Adrenal gland (tissue), 12 donors: ENCODE results near the gene MBD3L2. TPM values are rescaled to one million over a fixed set of nuclear protein-coding genes. Genes with fewer than 3 reads are reported as not detected.

ENCODE experiments used
- DNase-seq, 7 donors: peaks; one replicate each; pipeline ENCODE4 v3.0.0-alpha.2; 2019 to 2020
- H3K27ac ChIP-seq, 5 donors: fragments of 200-600 bp; sonication (generic) in 4 of 5; 1 replicate in 3 of 5; 2 replicates in 2 of 5; pipeline versions ENCODE4 v1.5.1 to v1.8.0; 2016 to 2020; ENCODE audit warnings: mild to moderate bottlenecking in 1 of 5
- H3K27me3 ChIP-seq: fragments of 200-600 bp; 2 replicates; pipeline ENCODE4 v1.8.0; 2021
- H3K36me3 ChIP-seq, 2 donors: fragments of 200-600 bp; replicated peaks in 1 of 2; 1 replicate in 1 of 2; 2 replicates in 1 of 2; pipeline versions ENCODE4 v1.5.1 to v1.8.0; 2018 to 2022
- H3K4me1 ChIP-seq, 2 donors: fragments of 200-600 bp; replicated peaks in 1 of 2; 1 replicate in 1 of 2; 2 replicates in 1 of 2; pipeline versions ENCODE4 v1.5.1 to v1.8.0; 2018 to 2021
- H3K4me3 ChIP-seq, 4 donors: fragments of 200-600 bp; sonication (generic) in 3 of 4; one replicate each; pipeline ENCODE4 v1.5.1; 2016 to 2018
- H3K9me3 ChIP-seq, 3 donors: fragments of 200-600 bp; sonication (generic) in 1 of 3; replicated peaks in 1 of 3; 1 replicate in 2 of 3; 2 replicates in 1 of 3; pipeline versions ENCODE4 v1.5.1 to v1.8.0; 2016 to 2021
- POLR2A ChIP-seq, 2 donors: fragments of 450-650 bp; IDR thresholded peaks; one replicate each; pipeline ENCODE4 v1.6.1; 2017; ENCODE audit warnings: antibody characterized with exemption in 2 of 2, mild to moderate bottlenecking in 2 of 2, moderate library complexity in 1 of 2
- WGBS, 4 donors: extraction: QIAGEN DNeasy Blood & Tissue Kit in 2 of 4; methylation state at CpG; one replicate each; pipeline versions ENCODE4 v1.1.5 to v1.1.7; 2013 to 2017; 5-methylcytosine and 5-hydroxymethylcytosine counted together
- intact Hi-C, 2 donors: fragments of 100-400 bp; cut with DNase I; formaldehyde crosslinking; loops; one replicate each; pipeline versions ENCODE4 v1.14.1 to v1.15.0; 2022 to 2023
- polyA plus RNA-seq, 3 donors: library from polyadenylated mRNA; stranded (reverse); fragments of 200-250 nt in 2 of 3; fragments of 350-450 nt in 1 of 3; fragmentation: Illumina TruSeq in 1 of 3; extraction: RNeasy Lipid Tissue Mini Kit (QIAGEN cat#74804) in 1 of 3; gene quantifications; one replicate each; pipeline ENCODE4 v1.2.3, GENCODE V29; 2013 to 2014
- total RNA-seq, 9 donors: library from RNA; depleted of rRNA in 4 of 9; stranded (reverse); fragments of >200 nt in 4 of 9; fragments of 120-200 nt in 1 of 9; fragmentation: NEBNext Ultra II Directional in 1 of 9; extraction: Animal tissue kit (Norgen Biotek cat#: 25700) in 1 of 9; gene quantifications; one replicate each; pipeline versions ENCODE4 v1.1.0 to v1.2.4, GENCODE V29; 2013 to 2023
- TF ChIP-seq, protein P1 (sequence below), 6 experiments: fragments of 450-650 bp in 4 of 6; fragments of 200-600 bp in 2 of 6; sonication (generic) in 1 of 6; IDR thresholded peaks; 1 replicate in 5 of 6; 2 replicates in 1 of 6; pipeline versions ENCODE4 v1.5.1 to v1.8.0; 2016 to 2021; ENCODE audit warnings: antibody characterized with exemption in 6 of 6, mild to moderate bottlenecking in 2 of 6, moderate library complexity in 1 of 6
- donor health status: healthy with polysubstance abuse.
- donor health status: Bipolar disorder and iron deficiency.
- donor health status: DM: yes; HTN: yes; CAD: no.
- donor health status: DM: no; HTN: no; CAD: no.
- donor health status: DM: no; HTN: no; CAD: no.
- donor health status: DM: yes; HTN: yes; CAD: no.

MBD3L2 gene
- total and polyA plus RNA-seq, 12 donors: not detected

GRCh38 chr19:7004313-7004931 is 44.7 kb upstream of the MBD3L2 start:
- 53 to 84% (median 66%) methylated on average over 18 of the region's 18 CpGs for WGBS, 4 donors
- Histone ChIP-seq H3K27ac (no peak overlapping the region), H3K4me1 (no peaks in the 10 kb centered on the region), H3K4me3 (no peak overlapping the region), H3K36me3 (no peaks in the 10 kb centered on the region), H3K27me3 (no peaks in the 10 kb centered on the region), H3K9me3 (no peaks in the 10 kb centered on the region)
- peak in 1 of 7 donors; percentile 10 for DNase-seq
- intact Hi-C loops: no loop called here
- TF ChIP-seq, protein P1, sequence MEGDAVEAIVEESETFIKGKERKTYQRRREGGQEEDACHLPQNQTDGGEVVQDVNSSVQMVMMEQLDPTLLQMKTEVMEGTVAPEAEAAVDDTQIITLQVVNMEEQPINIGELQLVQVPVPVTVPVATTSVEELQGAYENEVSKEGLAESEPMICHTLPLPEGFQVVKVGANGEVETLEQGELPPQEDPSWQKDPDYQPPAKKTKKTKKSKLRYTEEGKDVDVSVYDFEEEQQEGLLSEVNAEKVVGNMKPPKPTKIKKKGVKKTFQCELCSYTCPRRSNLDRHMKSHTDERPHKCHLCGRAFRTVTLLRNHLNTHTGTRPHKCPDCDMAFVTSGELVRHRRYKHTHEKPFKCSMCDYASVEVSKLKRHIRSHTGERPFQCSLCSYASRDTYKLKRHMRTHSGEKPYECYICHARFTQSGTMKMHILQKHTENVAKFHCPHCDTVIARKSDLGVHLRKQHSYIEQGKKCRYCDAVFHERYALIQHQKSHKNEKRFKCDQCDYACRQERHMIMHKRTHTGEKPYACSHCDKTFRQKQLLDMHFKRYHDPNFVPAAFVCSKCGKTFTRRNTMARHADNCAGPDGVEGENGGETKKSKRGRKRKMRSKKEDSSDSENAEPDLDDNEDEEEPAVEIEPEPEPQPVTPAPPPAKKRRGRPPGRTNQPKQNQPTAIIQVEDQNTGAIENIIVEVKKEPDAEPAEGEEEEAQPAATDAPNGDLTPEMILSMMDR (IDR thresholded peaks at IDR 0.05): peak in 1 of 6 experiments; percentile 84
- TF ChIP-seq POLR2A (IDR thresholded peaks at IDR 0.05): no peak

DNA sequence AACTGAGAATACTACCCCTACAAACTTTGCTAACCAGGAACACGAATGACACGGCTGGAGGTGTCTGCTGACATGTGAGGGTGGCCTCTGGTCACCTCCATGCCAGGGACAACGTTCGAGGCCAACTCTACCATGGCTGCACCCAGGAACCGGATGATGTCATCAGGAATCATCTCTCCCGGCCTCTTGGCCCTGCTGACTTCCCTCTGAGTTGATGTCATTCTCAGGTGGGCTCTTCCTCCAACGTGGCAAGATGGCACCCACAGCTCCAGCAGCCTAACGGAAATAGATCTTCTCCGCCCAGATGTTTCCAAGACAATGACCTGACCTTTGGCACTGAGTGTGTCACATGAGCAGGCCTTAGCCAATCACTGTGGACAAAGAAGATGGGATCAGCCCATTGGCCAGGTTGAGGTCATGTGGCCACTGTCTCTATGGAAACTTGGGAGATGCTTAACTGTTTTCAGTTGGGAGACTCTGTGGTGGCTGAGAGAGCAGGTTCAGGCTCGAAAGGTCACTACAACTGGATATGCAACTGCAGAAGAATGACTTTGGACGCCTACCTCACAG is 42.9 kb upstream of the MBD3L2 start:
- no peak overlapping the region for H3K27ac ChIP-seq
- H3K36me3 ChIP-seq: no peaks in the 10 kb centered on the region
- 76 to 84% (median 78%) methylated on average over 4 to 11 of the region's 11 CpGs for WGBS, 4 donors
- no peak overlapping the region for H3K4me3 ChIP-seq
- TF ChIP-seq POLR2A (IDR thresholded peaks at IDR 0.05): no peak
- TF ChIP-seq, protein P1 (IDR thresholded peaks at IDR 0.05): no peak
- no peaks in the 10 kb centered on the region for H3K27me3 ChIP-seq
- H3K4me1 ChIP-seq: no peaks in the 10 kb centered on the region
- H3K9me3 ChIP-seq: no peaks in the 10 kb centered on the region
- intact Hi-C loops: no loop called here
- no peak for DNase-seq

DNA sequence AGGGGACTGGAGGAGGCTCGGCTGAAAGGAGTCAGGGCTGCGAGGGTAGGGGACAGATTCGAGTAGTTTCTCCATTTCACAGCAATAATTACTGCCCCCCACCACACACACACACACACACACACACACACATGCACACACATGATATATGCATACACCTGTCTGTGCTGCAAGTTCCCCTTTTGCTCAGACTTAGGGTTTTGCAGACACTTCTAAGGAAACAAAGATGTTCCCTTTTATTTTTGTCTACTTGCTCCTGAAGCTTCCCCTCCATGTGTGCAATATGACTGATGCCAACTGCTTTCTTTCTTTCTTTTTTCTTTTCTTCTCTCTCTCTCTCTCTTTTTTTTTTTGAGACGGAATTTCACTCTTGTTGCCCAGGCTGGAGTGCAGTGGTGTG is 41.3 kb upstream of the MBD3L2 start:
- 50 to 56% (median 55%) methylated on average over 4 of the region's 4 CpGs for WGBS, 4 donors
- no peak for DNase-seq
- no peaks in the 10 kb centered on the region for H3K4me1 ChIP-seq
- intact Hi-C loops: no loop called here
- no peak overlapping the region for H3K27ac ChIP-seq
- H3K27me3 ChIP-seq: no peaks in the 10 kb centered on the region
- no peak overlapping the region for H3K4me3 ChIP-seq
- H3K36me3 ChIP-seq: no peaks in the 10 kb centered on the region
- TF ChIP-seq POLR2A (IDR thresholded peaks at IDR 0.05): no peak
- TF ChIP-seq, protein P1 (IDR thresholded peaks at IDR 0.05): no peak
- H3K9me3 ChIP-seq: no peaks in the 10 kb centered on the region

GRCh38 chr19:7010722-7011593 is 38.2 kb upstream of the MBD3L2 start:
- TF ChIP-seq POLR2A (IDR thresholded peaks at IDR 0.05): no peak
- TF ChIP-seq, protein P1 (IDR thresholded peaks at IDR 0.05): no peak
- Histone ChIP-seq H3K9me3 (no peaks in the 10 kb centered on the region), H3K36me3 (no peaks in the 10 kb centered on the region), H3K27ac (no peak overlapping the region), H3K27me3 (no peaks in the 10 kb centered on the region), H3K4me3 (no peak overlapping the region), H3K4me1 (no peaks in the 10 kb centered on the region)
- no peak for DNase-seq
- 81 to 85% (median 83%) methylated on average over 11 to 12 of the region's 12 CpGs for WGBS, 4 donors
- intact Hi-C loops: no loop called here
